HepG2 (cell line): ENCODE data around the gene MRM3. TPM values are rescaled to one million over a fixed set of nuclear protein-coding genes. Genes with fewer than 3 reads are reported as not detected.
A peak's percentile ranks its signal among the peaks of the same experiment; 100 is the strongest.

Source experiments
- BCLAF1 ChIP-seq: fragments of 450-650 bp; IDR thresholded peaks from 2 replicates; pipeline ENCODE4 v1.6.1; 2017; ENCODE audit warnings: mild to moderate bottlenecking
- BRD4 ChIP-seq: sonication (generic); formaldehyde crosslinking; IDR thresholded peaks from 2 replicates; pipeline ENCODE4 v1.4.0; 2020; ENCODE audit warnings: missing genetic modification reagents
- FOSL2 ChIP-seq: sonication (generic); formaldehyde crosslinking; IDR thresholded peaks from 2 replicates; pipeline ENCODE4 v1.4.0; 2020; ENCODE audit warnings: missing genetic modification reagents
- MEIS2 ChIP-seq: sonication (generic); formaldehyde crosslinking; IDR thresholded peaks from 2 replicates; pipeline ENCODE4 v1.9.0; 2021; ENCODE audit warnings: mild to moderate bottlenecking, missing genetic modification reagents
- NR2F1 ChIP-seq, 2 experiments: fragments of 450-650 bp in 1 of 2; formaldehyde crosslinking in 1 of 2; IDR thresholded peaks; 2 replicates each; pipeline versions ENCODE4 v1.5.0 to v1.6.1; 2016 to 2020; ENCODE audit warnings: mild to moderate bottlenecking in 1 of 2, missing compliant biosample characterization in 1 of 2, missing genetic modification reagents in 1 of 2, moderate library complexity in 1 of 2
- POGZ ChIP-seq: sonication (generic); formaldehyde crosslinking; IDR thresholded peaks from 2 replicates; pipeline ENCODE4 v1.4.0; 2020; ENCODE audit warnings: mild to moderate bottlenecking, missing genetic modification reagents
- RERE ChIP-seq: IDR thresholded peaks from 2 replicates; pipeline ENCODE4 v1.6.1; 2016; ENCODE audit warnings: low read depth, missing genetic modification reagents, missing compliant biosample characterization
- UBTF ChIP-seq: sonication (generic); formaldehyde crosslinking; IDR thresholded peaks from 2 replicates; pipeline ENCODE4 v1.4.0; 2020; ENCODE audit warnings: mild to moderate bottlenecking, missing genetic modification reagents
- ZMAT5 ChIP-seq: sonication (generic); formaldehyde crosslinking; IDR thresholded peaks from 2 replicates; pipeline ENCODE4 v1.5.0; 2020; ENCODE audit warnings: mild to moderate bottlenecking, low read depth, missing genetic modification reagents, borderline replicate concordance
- ZMYM2 ChIP-seq: sonication (generic); formaldehyde crosslinking; IDR thresholded peaks from 2 replicates; pipeline ENCODE4 v1.8.0; 2022; ENCODE audit warnings: mild to moderate bottlenecking, missing genetic modification reagents
- ZNF563 ChIP-seq: sonication (generic); formaldehyde crosslinking; IDR thresholded peaks from 2 replicates; pipeline ENCODE4 v1.8.0; 2022; ENCODE audit warnings: mild to moderate bottlenecking, moderate library complexity, missing genetic modification reagents
- ZNF574 ChIP-seq: sonication (generic); formaldehyde crosslinking; IDR thresholded peaks from 2 replicates; pipeline ENCODE4 v1.4.0; 2020; ENCODE audit warnings: missing genetic modification reagents
- ZNF629 ChIP-seq: sonication (generic); formaldehyde crosslinking; conservative IDR thresholded peaks from 2 replicates; pipeline ENCODE4 v1.5.0; 2020; ENCODE audit warnings: missing genetic modification reagents
- polyA plus RNA-seq, 8 experiments: library from polyadenylated mRNA; depleted of rRNA in 3 of 8; stranded (reverse) in 7 of 8; unstranded in 1 of 8; fragments of >200 nt; fragmentation: Illumina TruSeq in 4 of 8; extraction: Trizol in 4 of 8; gene quantifications; 2 replicates each; pipeline versions ENCODE4 v1.2.1 to v1.2.3, GENCODE V29; 2011 to 2016; ENCODE audit warnings: low read depth in 4 of 8, missing spikeins in 1 of 8, mixed read lengths in 1 of 8; ENCODE audit not compliant: insufficient read depth in 1 of 8
- total RNA-seq, 5 experiments: library from RNA; depleted of rRNA; stranded (reverse); fragments of >200 nt; fragmentation: Illumina TruSeq; extraction: Trizol; gene quantifications; 2 replicates each; pipeline ENCODE4 v1.2.3, GENCODE V29; 2016; ENCODE audit warnings: low read depth in 1 of 5

Gene MRM3
- total and polyA plus RNA-seq, 2 of the 13 experiments (the other 11 are each of a cell fraction or from before 2014, with no cell fraction given), result 12.3 to 25.5 TPM

- TF ChIP-seq RERE (CRISPR knock-in tag) (peak; percentile 63; the same call in 1 of the 2 replicates), ZNF574 (CRISPR knock-in tag) (peak; percentile 95), NR2F1 (CRISPR knock-in tag; IDR thresholded peaks at IDR 0.05) (peak in 1 of 2 experiments; percentile 22; a peak in 1 of 4 replicates), ZMAT5 (no peak), BCLAF1 (no peak), ZNF563 (peak; percentile 63; the same call in 1 of the 2 replicates), ZMYM2 (CRISPR knock-in tag) (peak; percentile 81; the same call in 1 of the 2 replicates), UBTF (CRISPR knock-in tag) (peak; percentile 76), FOSL2 (CRISPR knock-in tag) (peak; percentile 55), MEIS2 (CRISPR knock-in tag) (peak; percentile 79), BRD4 (CRISPR knock-in tag) (peak; percentile 64; the same call in 1 of the 2 replicates), ZNF629 (0 out of 2 replicates have a peak, but pooled peaks have one; percentile 56), POGZ (CRISPR knock-in tag) (peak; percentile 92)
Observed at GRCh38 chr17:781805-782731, at the start of gene MRM3, which contains the start of gene GLOD4 (continued).
